Esophagus squamous epithelium (tissue), 4 donors: ENCODE data around the gene CTRB2.

Experiments
- CTCF ChIP-seq, 6 experiments: fragments of 450-650 bp in 4 of 6; fragments of 200-600 bp in 2 of 6; sonication (generic) in 2 of 6; IDR thresholded peaks; one replicate each; pipeline ENCODE4 v1.5.1; 2016 to 2019; ENCODE audit warnings: antibody characterized with exemption in 6 of 6, mild to moderate bottlenecking in 4 of 6, moderate library complexity in 4 of 6
- POLR2A ChIP-seq, 4 donors: fragments of 450-650 bp; IDR thresholded peaks; one replicate each; pipeline ENCODE4 v1.6.1; 2017; ENCODE audit warnings: antibody characterized with exemption in 4 of 4, mild to moderate bottlenecking in 4 of 4, moderate library complexity in 3 of 4

GRCh38 chr16:75188832-75189477, 18.0 kb downstream of the CTRB2 start:
- no peak for TF ChIP-seq POLR2A (IDR thresholded peaks at IDR 0.05)
- TF ChIP-seq CTCF (IDR thresholded peaks at IDR 0.05) = no peak
